WTC11 (cell line): ENCODE data around the gene KIF19. TPM values are rescaled to one million over a fixed set of nuclear protein-coding genes. Genes with fewer than 3 reads are reported as not detected.

Source experiments
- ATAC-seq: fragments of 200-7000 bp; cut with Tn5 transposase; 2 replicates; pipeline ENCODE4 v1.10.0; 2021; ENCODE audit warnings: mild to moderate bottlenecking, moderate library complexity
- CTCF ChIA-PET: fragments of 300-600 bp; sonication (Branson Sonifier 250); formaldehyde crosslinking; loops from one replicate; lab custom pipeline; 2021; ENCODE audit warnings: antibody characterized with exemption; lab: Charles Lee
- POLR2A ChIA-PET: fragments of 350-600 bp; sonication (Branson Sonifier 250); formaldehyde crosslinking; loops from one replicate; lab custom pipeline; 2021; ENCODE audit warnings: antibody characterized with exemption; lab: Charles Lee
- DNase-seq: peaks from one replicate; pipeline ENCODE4 v3.0.0; 2021; ENCODE audit warnings: low spot score
- H3K27ac Mint-ChIP-seq: 2 replicates; pipeline ENCODE4 v1.8.0; 2021; ENCODE audit warnings: mixed read lengths
- H3K27me3 Mint-ChIP-seq: 2 replicates; pipeline ENCODE4 v1.8.0; 2021; ENCODE audit warnings: low read depth, mild to moderate bottlenecking, moderate library complexity, mixed read lengths
- H3K36me3 Mint-ChIP-seq: 2 replicates; pipeline ENCODE4 v1.8.0; 2021; ENCODE audit warnings: mixed read lengths
- H3K4me1 Mint-ChIP-seq: 2 replicates; pipeline ENCODE4 v1.8.0; 2022; ENCODE audit warnings: mixed read lengths
- H3K4me3 Mint-ChIP-seq: 2 replicates; pipeline ENCODE4 v1.8.0; 2021; ENCODE audit warnings: mild to moderate bottlenecking, moderate library complexity, mixed read lengths
- H3K9me3 Mint-ChIP-seq: 2 replicates; pipeline ENCODE4 v1.8.0; 2021; ENCODE audit warnings: mixed read lengths
- CREB1 ChIP-seq: sonication (generic); formaldehyde crosslinking; IDR thresholded peaks from 2 replicates; pipeline ENCODE4 v1.8.0; 2023; ENCODE audit warnings: mild to moderate bottlenecking, missing genetic modification reagents
- CREM ChIP-seq: sonication (generic); formaldehyde crosslinking; IDR thresholded peaks from 2 replicates; pipeline ENCODE4 v1.8.1; 2022; ENCODE audit warnings: mild to moderate bottlenecking, missing genetic modification reagents, moderate library complexity
- E2F5 ChIP-seq: sonication (generic); formaldehyde crosslinking; IDR thresholded peaks from 2 replicates; pipeline ENCODE4 v1.8.1; 2022; ENCODE audit warnings: mild to moderate bottlenecking, moderate library complexity, missing genetic modification reagents
- ESRRA ChIP-seq: sonication (generic); formaldehyde crosslinking; IDR thresholded peaks from 2 replicates; pipeline ENCODE4 v1.8.1; 2022; ENCODE audit warnings: mild to moderate bottlenecking, missing genetic modification reagents, borderline replicate concordance
- FOXP1 ChIP-seq: sonication (generic); formaldehyde crosslinking; IDR thresholded peaks from 2 replicates; pipeline ENCODE4 v1.8.0; 2022; ENCODE audit warnings: missing genetic modification reagents, mild to moderate bottlenecking, moderate library complexity, borderline replicate concordance
- GRHL2 ChIP-seq: fragments of 250-450 bp; sonication (Bioruptor Pico); IDR thresholded peaks from 2 replicates; pipeline ENCODE4 v1.8.0; 2022; ENCODE audit warnings: mild to moderate bottlenecking, moderate library complexity; ENCODE audit not compliant: insufficient replicate concordance, severe bottlenecking
- HMGA2 ChIP-seq: fragments of 250-450 bp; sonication (Bioruptor Pico); IDR thresholded peaks from 2 replicates; pipeline ENCODE4 v1.4.0; 2021; ENCODE audit warnings: mild to moderate bottlenecking, moderate library complexity
- NFATC4 ChIP-seq: fragments of 250-450 bp; sonication (Bioruptor Pico); IDR thresholded peaks from 2 replicates; pipeline ENCODE4 v1.9.0; 2021; ENCODE audit warnings: mild to moderate bottlenecking
- NFYB ChIP-seq: sonication (generic); formaldehyde crosslinking; conservative IDR thresholded peaks from 2 replicates; pipeline ENCODE4 v1.8.0; 2022; ENCODE audit warnings: low read depth, missing genetic modification reagents
- NR1H2 ChIP-seq: sonication (generic); formaldehyde crosslinking; IDR thresholded peaks from 2 replicates; pipeline ENCODE4 v1.9.0; 2021; ENCODE audit warnings: mild to moderate bottlenecking, moderate library complexity, missing genetic modification reagents
- PRRX2 ChIP-seq: fragments of 250-450 bp; sonication (Bioruptor Pico); IDR thresholded peaks from 2 replicates; pipeline ENCODE4 v1.8.0; 2021; ENCODE audit warnings: mild to moderate bottlenecking
- SMAD3 ChIP-seq: sonication (generic); formaldehyde crosslinking; IDR thresholded peaks from 2 replicates; pipeline ENCODE4 v1.8.0; 2022; ENCODE audit warnings: missing genetic modification reagents, mild to moderate bottlenecking, borderline replicate concordance
- SOX15 ChIP-seq: fragments of 250-450 bp; sonication (Bioruptor Pico); IDR thresholded peaks from 2 replicates; pipeline ENCODE4 v1.9.0; 2021; ENCODE audit warnings: mild to moderate bottlenecking
- ZMAT4 ChIP-seq: fragments of 250-450 bp; sonication (Bioruptor Pico); IDR thresholded peaks from 2 replicates; pipeline ENCODE4 v1.9.0; 2021; ENCODE audit warnings: mild to moderate bottlenecking
- ZNF423 ChIP-seq: fragments of 250-450 bp; sonication (Bioruptor Pico); IDR thresholded peaks from 2 replicates; pipeline ENCODE4 v2.1.2; 2022; ENCODE audit warnings: mild to moderate bottlenecking, moderate library complexity
- total RNA-seq: library from RNA; stranded (reverse); gene quantifications from 3 replicates; pipeline ENCODE4 v1.2.3, GENCODE V29; 2021
- TF ChIP-seq, protein P1 (sequence below): fragments of 250-450 bp; sonication (Bioruptor Pico); IDR thresholded peaks from 2 replicates; pipeline ENCODE4 v1.9.0; 2021; ENCODE audit warnings: mild to moderate bottlenecking, borderline replicate concordance
- TF ChIP-seq, protein P2 (sequence below): fragments of 250-450 bp; sonication (Bioruptor Pico); IDR thresholded peaks from 2 replicates; pipeline ENCODE4 v1.9.0; 2021; ENCODE audit warnings: mild to moderate bottlenecking
- TF ChIP-seq, protein P3 (sequence below): sonication (generic); formaldehyde crosslinking; IDR thresholded peaks from 2 replicates; pipeline ENCODE4 v1.8.1; 2022; ENCODE audit warnings: low read depth, missing genetic modification reagents, borderline replicate concordance
- TF ChIP-seq, protein P4 (sequence below): sonication (generic); formaldehyde crosslinking; IDR thresholded peaks from 2 replicates; pipeline ENCODE4 v1.8.1; 2023; ENCODE audit warnings: mild to moderate bottlenecking, missing genetic modification reagents, moderate library complexity

KIF19 gene
- total RNA-seq, 1 experiment from 2014 or later = 0.44 TPM

DNA sequence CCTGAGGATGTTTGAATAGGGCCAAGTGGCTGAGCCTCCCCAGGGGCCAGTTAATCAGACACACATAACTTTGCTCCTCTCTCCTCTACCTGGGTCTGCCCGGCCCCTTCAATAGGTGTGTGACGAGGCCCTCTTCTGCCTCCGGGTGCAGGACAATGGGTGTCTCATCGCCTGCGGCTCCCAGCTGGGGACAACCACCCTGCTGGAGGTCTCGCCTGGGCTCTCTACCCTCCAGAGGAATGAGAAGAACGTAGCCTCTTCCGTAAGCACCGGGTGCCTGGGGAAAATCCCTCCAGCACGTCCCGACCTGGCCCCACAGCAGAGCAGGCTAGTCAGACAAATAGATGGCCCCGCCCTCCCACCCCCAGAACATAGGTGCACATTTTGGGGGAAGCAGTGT lies 16.1 kb upstream of the KIF19 start:
- H3K4me3 Mint-ChIP-seq = no peak overlapping the region
- no peak overlapping the region for H3K27ac Mint-ChIP-seq
- no peak for ATAC-seq
- peaks cover 6% of the 10 kb centered on the region for H3K9me3 Mint-ChIP-seq
- H3K36me3 Mint-ChIP-seq = peaks cover 4% of the 10 kb centered on the region; the same call in 1 of the 2 replicates
- H3K4me1 Mint-ChIP-seq = no peaks in the 10 kb centered on the region
- TF ChIP-seq NFATC4 (CRISPR knock-in tag) = no peak
- TF ChIP-seq ZNF423 (CRISPR knock-in tag) = peak; percentile 37
- H3K27me3 Mint-ChIP-seq = no peaks in the 10 kb centered on the region; the same call in 1 of the 2 replicates
- CTCF ChIA-PET = interaction anchor here (0.7 kb wide), 1 partner anchor 59 kb away, joined by 3 read pairs; no protein-coding TSS in a partner anchor
- POLR2A ChIA-PET = no interaction called here
- no peak for DNase-seq

DNA sequence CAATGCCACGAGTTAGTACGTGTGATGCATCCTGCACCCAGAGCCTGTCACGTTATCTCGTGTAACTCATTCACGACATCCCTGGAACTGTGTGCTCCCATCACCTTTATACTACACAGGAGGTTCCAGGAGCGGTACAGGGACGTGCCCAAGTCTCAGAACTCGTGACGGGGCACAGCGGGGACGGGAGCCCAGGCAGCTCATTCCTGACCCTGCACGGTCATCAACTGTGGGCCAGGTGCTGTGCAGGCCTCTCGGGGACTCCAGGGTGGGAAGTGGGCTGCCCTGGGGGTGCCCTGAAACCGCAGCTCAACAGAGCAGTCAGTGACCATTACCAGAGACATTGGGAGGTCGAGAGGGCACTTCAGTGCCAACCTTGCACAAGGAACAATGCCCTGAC lies 11.1 kb upstream of the KIF19 start:
- H3K9me3 Mint-ChIP-seq = peaks cover 6% of the 10 kb centered on the region
- H3K4me3 Mint-ChIP-seq = no peak overlapping the region
- ATAC-seq = no peak
- no peaks in the 10 kb centered on the region; the same call in 1 of the 2 replicates for H3K27me3 Mint-ChIP-seq
- CTCF ChIA-PET = interaction anchor here (1.2 to 2.7 kb wide), 3 partner anchors 14 to 54 kb away, joined by 3 to 13 read pairs (median 7); no protein-coding TSS in a partner anchor
- H3K4me1 Mint-ChIP-seq = no peaks in the 10 kb centered on the region
- H3K36me3 Mint-ChIP-seq = peaks cover 4% of the 10 kb centered on the region; the same call in 1 of the 2 replicates
- DNase-seq = no peak
- no peak overlapping the region for H3K27ac Mint-ChIP-seq
- TF ChIP-seq, protein P1, sequence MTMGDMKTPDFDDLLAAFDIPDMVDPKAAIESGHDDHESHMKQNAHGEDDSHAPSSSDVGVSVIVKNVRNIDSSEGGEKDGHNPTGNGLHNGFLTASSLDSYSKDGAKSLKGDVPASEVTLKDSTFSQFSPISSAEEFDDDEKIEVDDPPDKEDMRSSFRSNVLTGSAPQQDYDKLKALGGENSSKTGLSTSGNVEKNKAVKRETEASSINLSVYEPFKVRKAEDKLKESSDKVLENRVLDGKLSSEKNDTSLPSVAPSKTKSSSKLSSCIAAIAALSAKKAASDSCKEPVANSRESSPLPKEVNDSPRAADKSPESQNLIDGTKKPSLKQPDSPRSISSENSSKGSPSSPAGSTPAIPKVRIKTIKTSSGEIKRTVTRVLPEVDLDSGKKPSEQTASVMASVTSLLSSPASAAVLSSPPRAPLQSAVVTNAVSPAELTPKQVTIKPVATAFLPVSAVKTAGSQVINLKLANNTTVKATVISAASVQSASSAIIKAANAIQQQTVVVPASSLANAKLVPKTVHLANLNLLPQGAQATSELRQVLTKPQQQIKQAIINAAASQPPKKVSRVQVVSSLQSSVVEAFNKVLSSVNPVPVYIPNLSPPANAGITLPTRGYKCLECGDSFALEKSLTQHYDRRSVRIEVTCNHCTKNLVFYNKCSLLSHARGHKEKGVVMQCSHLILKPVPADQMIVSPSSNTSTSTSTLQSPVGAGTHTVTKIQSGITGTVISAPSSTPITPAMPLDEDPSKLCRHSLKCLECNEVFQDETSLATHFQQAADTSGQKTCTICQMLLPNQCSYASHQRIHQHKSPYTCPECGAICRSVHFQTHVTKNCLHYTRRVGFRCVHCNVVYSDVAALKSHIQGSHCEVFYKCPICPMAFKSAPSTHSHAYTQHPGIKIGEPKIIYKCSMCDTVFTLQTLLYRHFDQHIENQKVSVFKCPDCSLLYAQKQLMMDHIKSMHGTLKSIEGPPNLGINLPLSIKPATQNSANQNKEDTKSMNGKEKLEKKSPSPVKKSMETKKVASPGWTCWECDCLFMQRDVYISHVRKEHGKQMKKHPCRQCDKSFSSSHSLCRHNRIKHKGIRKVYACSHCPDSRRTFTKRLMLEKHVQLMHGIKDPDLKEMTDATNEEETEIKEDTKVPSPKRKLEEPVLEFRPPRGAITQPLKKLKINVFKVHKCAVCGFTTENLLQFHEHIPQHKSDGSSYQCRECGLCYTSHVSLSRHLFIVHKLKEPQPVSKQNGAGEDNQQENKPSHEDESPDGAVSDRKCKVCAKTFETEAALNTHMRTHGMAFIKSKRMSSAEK = no peak
- no peak for TF ChIP-seq FOXP1 (CRISPR knock-in tag)
- no peak for TF ChIP-seq SMAD3
- no peak for TF ChIP-seq CREB1 (CRISPR knock-in tag)
- no peak for TF ChIP-seq CREM (CRISPR knock-in tag)
- no peak for TF ChIP-seq ZMAT4 (CRISPR knock-in tag)
- no peak for TF ChIP-seq HMGA2 (CRISPR knock-in tag)
- no peak for TF ChIP-seq E2F5
- TF ChIP-seq, protein P2, sequence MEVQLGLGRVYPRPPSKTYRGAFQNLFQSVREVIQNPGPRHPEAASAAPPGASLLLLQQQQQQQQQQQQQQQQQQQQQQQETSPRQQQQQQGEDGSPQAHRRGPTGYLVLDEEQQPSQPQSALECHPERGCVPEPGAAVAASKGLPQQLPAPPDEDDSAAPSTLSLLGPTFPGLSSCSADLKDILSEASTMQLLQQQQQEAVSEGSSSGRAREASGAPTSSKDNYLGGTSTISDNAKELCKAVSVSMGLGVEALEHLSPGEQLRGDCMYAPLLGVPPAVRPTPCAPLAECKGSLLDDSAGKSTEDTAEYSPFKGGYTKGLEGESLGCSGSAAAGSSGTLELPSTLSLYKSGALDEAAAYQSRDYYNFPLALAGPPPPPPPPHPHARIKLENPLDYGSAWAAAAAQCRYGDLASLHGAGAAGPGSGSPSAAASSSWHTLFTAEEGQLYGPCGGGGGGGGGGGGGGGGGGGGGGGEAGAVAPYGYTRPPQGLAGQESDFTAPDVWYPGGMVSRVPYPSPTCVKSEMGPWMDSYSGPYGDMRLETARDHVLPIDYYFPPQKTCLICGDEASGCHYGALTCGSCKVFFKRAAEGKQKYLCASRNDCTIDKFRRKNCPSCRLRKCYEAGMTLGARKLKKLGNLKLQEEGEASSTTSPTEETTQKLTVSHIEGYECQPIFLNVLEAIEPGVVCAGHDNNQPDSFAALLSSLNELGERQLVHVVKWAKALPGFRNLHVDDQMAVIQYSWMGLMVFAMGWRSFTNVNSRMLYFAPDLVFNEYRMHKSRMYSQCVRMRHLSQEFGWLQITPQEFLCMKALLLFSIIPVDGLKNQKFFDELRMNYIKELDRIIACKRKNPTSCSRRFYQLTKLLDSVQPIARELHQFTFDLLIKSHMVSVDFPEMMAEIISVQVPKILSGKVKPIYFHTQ = no peak
- TF ChIP-seq, all 79 proteins: peak for 0
- POLR2A ChIA-PET = no interaction called here

- peaks cover 6% of the 10 kb centered on the region for H3K9me3 Mint-ChIP-seq
- TF ChIP-seq ESRRA (CRISPR knock-in tag) = no peak
- no peak for TF ChIP-seq SOX15 (CRISPR knock-in tag)
- TF ChIP-seq NR1H2 (CRISPR knock-in tag) = no peak
- no peak for TF ChIP-seq NFYB (CRISPR knock-in tag)
- TF ChIP-seq, protein P3, sequence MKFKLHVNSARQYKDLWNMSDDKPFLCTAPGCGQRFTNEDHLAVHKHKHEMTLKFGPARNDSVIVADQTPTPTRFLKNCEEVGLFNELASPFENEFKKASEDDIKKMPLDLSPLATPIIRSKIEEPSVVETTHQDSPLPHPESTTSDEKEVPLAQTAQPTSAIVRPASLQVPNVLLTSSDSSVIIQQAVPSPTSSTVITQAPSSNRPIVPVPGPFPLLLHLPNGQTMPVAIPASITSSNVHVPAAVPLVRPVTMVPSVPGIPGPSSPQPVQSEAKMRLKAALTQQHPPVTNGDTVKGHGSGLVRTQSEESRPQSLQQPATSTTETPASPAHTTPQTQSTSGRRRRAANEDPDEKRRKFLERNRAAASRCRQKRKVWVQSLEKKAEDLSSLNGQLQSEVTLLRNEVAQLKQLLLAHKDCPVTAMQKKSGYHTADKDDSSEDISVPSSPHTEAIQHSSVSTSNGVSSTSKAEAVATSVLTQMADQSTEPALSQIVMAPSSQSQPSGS (CRISPR knock-in tag) = no peak
- no peak for TF ChIP-seq NFATC4 (CRISPR knock-in tag)
- TF ChIP-seq, protein P4, sequence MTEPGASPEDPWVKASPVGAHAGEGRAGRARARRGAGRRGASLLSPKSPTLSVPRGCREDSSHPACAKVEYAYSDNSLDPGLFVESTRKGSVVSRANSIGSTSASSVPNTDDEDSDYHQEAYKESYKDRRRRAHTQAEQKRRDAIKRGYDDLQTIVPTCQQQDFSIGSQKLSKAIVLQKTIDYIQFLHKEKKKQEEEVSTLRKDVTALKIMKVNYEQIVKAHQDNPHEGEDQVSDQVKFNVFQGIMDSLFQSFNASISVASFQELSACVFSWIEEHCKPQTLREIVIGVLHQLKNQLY (CRISPR knock-in tag) = no peak
- no peak for TF ChIP-seq PRRX2 (CRISPR knock-in tag)
- no peak for TF ChIP-seq GRHL2 (CRISPR knock-in tag)
- peaks cover 4% of the 10 kb centered on the region; the same call in 1 of the 2 replicates for H3K36me3 Mint-ChIP-seq
- ChIA-PET CTCF (interaction anchor here (1.2 to 2.0 kb wide), 5 partner anchors 20 to 52 kb away, joined by 4 to 9 read pairs (median 6); partner anchors contain the start of gene BTBD17), POLR2A (no interaction called here)
- H3K27ac Mint-ChIP-seq = no peak overlapping the region
- DNase-seq = no peak
- no peak overlapping the region for H3K4me3 Mint-ChIP-seq
- H3K4me1 Mint-ChIP-seq = no peaks in the 10 kb centered on the region
- no peak for ATAC-seq
- no peaks in the 10 kb centered on the region; the same call in none of the 2 replicates for H3K27me3 Mint-ChIP-seq
These were observed 9.8 kb upstream of the KIF19 start for GRCh38 chr17:74316220-74316619.
